Upper lobe of right lung (tissue), 1 donor: Measurements from ENCODE around the gene APBA2. TPM values are rescaled to one million over a fixed set of nuclear protein-coding genes. Genes with fewer than 3 reads are reported as not detected.
A peak's percentile ranks its signal among the peaks of the same experiment; 100 is the strongest.

Experiments used
- ATAC-seq: fragments of 200-7000 bp; cut with Tn5 transposase; one replicate; pipeline ENCODE4 v1.9.1; 2020; ENCODE audit warnings: mild to moderate bottlenecking, moderate library complexity
- DNase-seq: peaks from one replicate; pipeline ENCODE4 v3.0.0-alpha.2; 2020
- H3K27ac ChIP-seq: fragments of 200-600 bp; one replicate; pipeline ENCODE4 v1.8.0; 2022
- H3K27me3 ChIP-seq: fragments of 200-600 bp; one replicate; pipeline ENCODE4 v1.8.0; 2022; ENCODE audit warnings: mild to moderate bottlenecking
- H3K36me3 ChIP-seq: fragments of 200-600 bp; one replicate; pipeline ENCODE4 v1.8.0; 2022
- H3K4me1 ChIP-seq: fragments of 200-600 bp; one replicate; pipeline ENCODE4 v1.8.0; 2022
- H3K4me3 ChIP-seq: fragments of 200-600 bp; one replicate; pipeline ENCODE4 v1.8.0; 2022; ENCODE audit warnings: mild to moderate bottlenecking
- H3K9me3 ChIP-seq: fragments of 200-600 bp; one replicate; pipeline ENCODE4 v1.8.0; 2022
- CTCF ChIP-seq: fragments of 200-600 bp; IDR thresholded peaks from one replicate; pipeline ENCODE4 v1.8.0; 2022; ENCODE audit warnings: antibody characterized with exemption
- intact Hi-C: fragments of 100-400 bp; cut with DNase I; formaldehyde crosslinking; loops from one replicate; pipeline ENCODE4 v1.11.0; 2022
- total RNA-seq: library from RNA; stranded (reverse); fragmentation: NEBNext Ultra II Directional; extraction: Animal tissue kit (Norgen Biotek cat#: 25700); gene quantifications from one replicate; pipeline ENCODE4 v1.2.1, GENCODE V29; 2021
- donor health status: DM: no; HTN: yes; CAD: no; lungs with severe emphysema.

The APBA2 gene
- total RNA-seq, 1 donor from 2014 or later = 4.2 TPM

GRCh38 chr15:29129221-29129620 is 243.4 kb downstream of the APBA2 start:
- DNase-seq (peak; percentile 30), ATAC-seq (no peak)
- no peaks in the 10 kb centered on the region for H3K36me3 ChIP-seq
- no peaks in the 10 kb centered on the region for H3K9me3 ChIP-seq
- TF ChIP-seq CTCF = no peak
- H3K27me3 ChIP-seq = no peaks in the 10 kb centered on the region
- no peak overlapping the region for H3K4me3 ChIP-seq
- no peak overlapping the region for H3K27ac ChIP-seq
- no peaks in the 10 kb centered on the region for H3K4me1 ChIP-seq
- intact Hi-C loops = no loop called here

GRCh38 chr15:29129926-29130325 is 244.2 kb downstream of the APBA2 start:
- Histone ChIP-seq H3K27ac (no peak overlapping the region), H3K4me1 (no peaks in the 10 kb centered on the region), H3K4me3 (no peak overlapping the region), H3K27me3 (no peaks in the 10 kb centered on the region), H3K9me3 (no peaks in the 10 kb centered on the region), H3K36me3 (no peaks in the 10 kb centered on the region)
- no peak for TF ChIP-seq CTCF
- intact Hi-C loops = no loop called here
- DNase-seq = peak; percentile 30
- no peak for ATAC-seq

GRCh38 chr15:29130476-29130875 is 244.7 kb downstream of the APBA2 start:
- H3K9me3 ChIP-seq = no peaks in the 10 kb centered on the region
- ATAC-seq (no peak), DNase-seq (no peak)
- H3K27me3 ChIP-seq = no peaks in the 10 kb centered on the region
- no peak overlapping the region for H3K27ac ChIP-seq
- no peaks in the 10 kb centered on the region for H3K4me1 ChIP-seq
- H3K4me3 ChIP-seq = no peak overlapping the region
- no peak for TF ChIP-seq CTCF
- H3K36me3 ChIP-seq = no peaks in the 10 kb centered on the region
- intact Hi-C loops = no loop called here

GRCh38 chr15:29130951-29131839 is 245.4 kb downstream of the APBA2 start:
- no peaks in the 10 kb centered on the region for H3K27me3 ChIP-seq
- DNase-seq (no peak), ATAC-seq (no peak)
- no peak for TF ChIP-seq CTCF
- intact Hi-C loops = no loop called here
- no peaks in the 10 kb centered on the region for H3K36me3 ChIP-seq
- no peaks in the 10 kb centered on the region for H3K4me1 ChIP-seq
- no peak overlapping the region for H3K4me3 ChIP-seq
- H3K9me3 ChIP-seq = no peaks in the 10 kb centered on the region
- H3K27ac ChIP-seq = no peak overlapping the region

GRCh38 chr15:29131840-29132420 is 246.2 kb downstream of the APBA2 start:
- no peak for TF ChIP-seq CTCF
- intact Hi-C loops = no loop called here
- Histone ChIP-seq H3K4me1 (no peaks in the 10 kb centered on the region), H3K27ac (no peak overlapping the region), H3K4me3 (no peak overlapping the region), H3K27me3 (no peaks in the 10 kb centered on the region), H3K36me3 (no peaks in the 10 kb centered on the region), H3K9me3 (no peaks in the 10 kb centered on the region)
- DNase-seq = peak; percentile 54
- ATAC-seq = no peak
